ENCODE measurements around the gene BCORL1. TPM values are rescaled to one million over a fixed set of nuclear protein-coding genes. Genes with fewer than 3 reads are reported as not detected.

Gene BCORL1
- total RNA-seq, 1 experiment from 2014 or later = 0.47 TPM

DNA sequence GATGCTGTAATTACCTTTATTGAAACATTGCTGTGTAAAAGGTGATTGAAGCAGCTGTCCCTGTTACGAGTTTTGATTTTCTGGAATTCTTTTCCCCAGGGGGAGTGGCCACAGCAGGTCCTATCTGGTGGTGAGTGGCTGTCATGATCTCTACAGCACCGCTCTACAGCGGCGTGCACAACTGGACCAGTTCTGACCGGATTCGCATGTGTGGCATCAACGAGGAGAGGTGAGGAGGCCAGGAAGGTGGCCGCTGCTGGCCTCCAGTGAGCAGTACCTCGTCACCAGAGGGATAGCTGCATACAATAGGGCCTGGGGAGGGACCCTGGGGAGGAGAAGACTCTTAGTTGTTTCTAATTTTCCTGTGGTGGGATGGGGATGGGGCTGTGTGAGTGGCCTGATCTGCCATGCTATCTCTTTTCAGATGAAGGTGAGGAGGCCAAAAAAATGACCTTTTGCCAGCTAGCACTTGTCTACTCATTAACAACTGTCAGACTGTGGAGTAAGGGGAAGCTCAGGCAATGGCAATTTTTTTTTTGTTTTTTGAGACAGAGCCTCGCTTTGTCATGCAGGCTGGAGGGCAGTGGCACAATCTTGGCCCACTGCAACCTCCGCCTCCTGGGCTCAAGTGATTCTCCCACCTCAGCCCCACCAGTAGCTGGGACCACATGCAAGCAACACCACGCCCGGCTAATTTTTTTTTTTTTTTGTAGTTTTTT, 22.8 kb downstream of the BCORL1 start:
- Histone ChIP-seq H3K27me3 (replicated peaks) (no peaks in the 10 kb centered on the region), H3K4me3 (no peak overlapping the region), H3K4me1 (replicated peaks) (no peaks in the 10 kb centered on the region)

DNA sequence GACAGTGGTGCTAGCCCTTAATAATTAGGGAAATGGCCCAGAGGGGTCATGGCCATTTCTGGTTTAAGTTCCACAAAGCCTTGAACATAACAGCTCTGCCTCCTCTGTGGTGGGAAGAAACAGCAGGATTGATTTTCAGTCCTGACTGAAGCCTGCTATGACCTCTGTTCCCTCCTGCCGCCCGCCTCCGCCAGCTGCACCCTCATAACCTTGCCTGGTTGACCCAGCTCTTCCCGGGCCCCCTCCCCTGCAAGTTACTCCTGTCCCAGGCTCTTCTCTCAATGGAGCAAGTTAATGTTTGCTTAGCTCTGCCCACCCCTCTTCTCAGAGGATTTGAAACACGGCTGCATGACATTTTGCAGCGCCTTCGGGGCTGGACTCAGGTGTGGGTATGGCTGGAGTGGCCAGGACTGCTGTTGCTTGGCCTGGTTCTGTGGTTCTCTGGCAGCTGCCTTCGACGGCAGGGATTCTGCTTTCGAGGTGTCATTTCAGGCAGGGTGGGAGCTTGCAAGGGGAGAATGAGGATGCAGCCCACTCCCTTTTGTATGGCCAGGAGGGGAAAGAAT, 27.3 kb downstream of the BCORL1 start:
- no peaks in the 10 kb centered on the region for H3K36me3 ChIP-seq

More for the DNA sequence above, 22.8 kb downstream of the BCORL1 start:
- DNase-seq (ENCODE audit: low read depth in 1 of 2, low spot score in 2 of 2) = no peak
- Histone ChIP-seq H3K9me3 (replicated peaks) (no peaks in the 10 kb centered on the region), H3K27ac (no peak overlapping the region), H3K36me3 (no peaks in the 10 kb centered on the region)

DNA sequence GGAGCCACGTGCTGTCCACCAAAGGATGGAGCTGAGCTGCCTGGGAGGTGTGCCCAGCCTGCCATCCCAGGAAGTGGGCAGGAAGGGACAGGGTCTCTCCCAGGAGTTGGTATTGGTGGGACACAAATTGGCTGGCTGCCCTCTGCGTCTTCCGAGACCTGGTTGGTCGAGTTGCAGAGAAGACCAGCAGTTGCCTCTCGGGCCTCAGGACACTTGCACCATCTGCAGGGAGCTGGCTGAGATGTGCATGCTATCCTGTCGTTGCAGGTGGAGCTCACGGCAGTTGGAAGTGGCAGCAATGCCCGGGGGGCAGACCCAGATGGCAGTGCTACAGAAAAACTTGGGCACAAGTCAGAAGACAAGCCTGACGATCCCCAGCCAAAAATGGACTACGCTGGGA, 30.2 kb downstream of the BCORL1 start:
- H3K4me1 ChIP-seq (replicated peaks) = no peaks in the 10 kb centered on the region
- no peak overlapping the region for H3K4me3 ChIP-seq
- no peaks in the 10 kb centered on the region for H3K9me3 ChIP-seq (replicated peaks)
- H3K36me3 ChIP-seq = no peaks in the 10 kb centered on the region
- DNase-seq (ENCODE audit: low read depth in 1 of 2, low spot score in 2 of 2) = no peak
- H3K27me3 ChIP-seq (replicated peaks) = no peaks in the 10 kb centered on the region
- no peak overlapping the region for H3K27ac ChIP-seq

More for the DNA sequence above, 27.3 kb downstream of the BCORL1 start:
- no peak for DNase-seq (ENCODE audit: low read depth in 1 of 2, low spot score in 2 of 2)
- Histone ChIP-seq H3K9me3 (replicated peaks) (no peaks in the 10 kb centered on the region), H3K27me3 (replicated peaks) (no peaks in the 10 kb centered on the region), H3K27ac (no peak overlapping the region), H3K4me1 (replicated peaks) (no peaks in the 10 kb centered on the region), H3K4me3 (no peak overlapping the region)

DNA sequence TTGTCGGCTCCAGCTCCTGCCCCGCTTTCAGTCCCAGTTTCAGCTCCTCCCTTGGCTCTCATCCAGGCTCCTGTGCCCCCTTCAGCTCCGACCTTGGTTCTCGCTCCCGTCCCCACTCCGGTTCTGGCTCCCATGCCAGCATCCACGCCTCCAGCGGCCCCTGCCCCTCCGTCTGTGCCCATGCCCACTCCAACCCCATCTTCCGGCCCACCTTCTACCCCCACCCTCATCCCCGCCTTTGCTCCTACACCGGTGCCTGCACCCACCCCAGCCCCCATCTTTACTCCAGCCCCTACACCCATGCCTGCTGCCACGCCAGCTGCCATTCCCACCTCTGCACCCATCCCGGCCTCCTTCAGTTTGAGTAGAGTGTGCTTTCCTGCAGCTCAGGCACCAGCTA, 31.2 kb downstream of the BCORL1 start:
- H3K36me3 ChIP-seq = no peaks in the 10 kb centered on the region
- no peaks in the 10 kb centered on the region for H3K4me1 ChIP-seq (replicated peaks)
- H3K4me3 ChIP-seq = no peak overlapping the region
- H3K9me3 ChIP-seq (replicated peaks) = no peaks in the 10 kb centered on the region
- DNase-seq (ENCODE audit: low read depth in 1 of 2, low spot score in 2 of 2) = no peak
- no peak overlapping the region for H3K27ac ChIP-seq
- no peaks in the 10 kb centered on the region for H3K27me3 ChIP-seq (replicated peaks)

DNA sequence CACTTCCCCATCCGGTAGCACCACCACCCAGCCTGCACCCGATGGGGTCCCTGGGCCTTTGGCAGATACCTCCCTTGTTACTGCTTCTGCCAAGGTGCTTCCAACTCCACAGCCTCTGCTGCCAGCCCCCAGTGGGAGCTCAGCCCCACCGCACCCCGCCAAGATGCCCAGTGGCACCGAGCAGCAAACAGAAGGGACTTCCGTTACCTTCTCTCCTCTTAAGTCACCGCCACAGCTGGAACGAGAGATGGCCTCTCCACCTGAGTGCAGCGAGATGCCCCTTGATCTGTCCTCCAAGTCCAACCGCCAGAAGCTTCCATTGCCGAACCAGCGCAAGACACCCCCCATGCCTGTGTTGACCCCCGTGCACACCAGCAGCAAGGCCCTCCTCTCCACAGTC, 31.9 kb downstream of the BCORL1 start:
- no peaks in the 10 kb centered on the region for H3K27me3 ChIP-seq (replicated peaks)
- DNase-seq (ENCODE audit: low read depth in 1 of 2, low spot score in 2 of 2) = no peak
- H3K4me3 ChIP-seq = no peak overlapping the region
- no peaks in the 10 kb centered on the region for H3K4me1 ChIP-seq (replicated peaks)
- H3K36me3 ChIP-seq = no peaks in the 10 kb centered on the region
- H3K27ac ChIP-seq = no peak overlapping the region
- H3K9me3 ChIP-seq (replicated peaks) = no peaks in the 10 kb centered on the region

DNA sequence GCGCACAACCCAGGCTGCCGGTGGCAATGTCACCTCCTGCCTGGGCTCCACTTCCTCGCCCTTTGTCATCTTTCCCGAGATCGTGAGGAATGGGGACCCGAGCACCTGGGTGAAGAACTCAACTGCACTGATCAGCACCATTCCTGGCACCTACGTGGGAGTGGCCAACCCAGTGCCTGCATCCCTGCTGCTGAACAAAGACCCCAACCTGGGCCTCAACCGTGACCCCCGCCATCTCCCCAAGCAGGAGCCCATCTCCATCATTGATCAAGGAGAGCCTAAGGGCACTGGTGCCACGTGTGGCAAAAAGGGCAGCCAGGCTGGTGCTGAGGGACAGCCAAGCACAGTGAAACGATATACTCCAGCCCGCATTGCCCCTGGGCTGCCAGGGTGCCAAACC, 32.3 kb downstream of the BCORL1 start:
- H3K4me1 ChIP-seq (replicated peaks) = no peaks in the 10 kb centered on the region
- H3K9me3 ChIP-seq (replicated peaks) = no peaks in the 10 kb centered on the region
- H3K4me3 ChIP-seq = no peak overlapping the region
- DNase-seq (ENCODE audit: low read depth in 1 of 2, low spot score in 2 of 2) = no peak
- no peaks in the 10 kb centered on the region for H3K36me3 ChIP-seq
- H3K27ac ChIP-seq = no peak overlapping the region
- H3K27me3 ChIP-seq (replicated peaks) = no peaks in the 10 kb centered on the region

DNA sequence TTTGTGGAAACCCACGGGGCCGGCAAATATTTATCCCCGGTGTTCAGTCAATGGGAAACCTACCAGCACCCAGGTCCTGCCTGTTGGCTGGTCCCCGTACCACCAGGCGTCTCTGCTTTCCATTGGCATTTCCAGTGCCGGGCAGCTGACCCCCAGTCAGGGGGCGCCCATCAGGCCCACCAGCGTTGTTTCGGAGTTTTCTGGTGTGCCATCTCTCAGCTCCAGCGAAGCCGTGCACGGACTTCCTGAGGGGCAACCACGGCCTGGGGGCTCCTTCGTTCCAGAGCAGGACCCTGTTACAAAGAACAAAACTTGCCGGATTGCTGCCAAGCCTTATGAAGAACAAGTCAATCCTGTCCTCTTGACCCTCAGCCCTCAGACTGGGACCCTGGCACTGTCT, 32.7 kb downstream of the BCORL1 start:
- Histone ChIP-seq H3K4me3 (no peak overlapping the region), H3K27ac (no peak overlapping the region), H3K27me3 (replicated peaks) (no peaks in the 10 kb centered on the region), H3K36me3 (no peaks in the 10 kb centered on the region), H3K4me1 (replicated peaks) (no peaks in the 10 kb centered on the region), H3K9me3 (replicated peaks) (no peaks in the 10 kb centered on the region)
- no peak for DNase-seq (ENCODE audit: low read depth in 1 of 2, low spot score in 2 of 2)

DNA sequence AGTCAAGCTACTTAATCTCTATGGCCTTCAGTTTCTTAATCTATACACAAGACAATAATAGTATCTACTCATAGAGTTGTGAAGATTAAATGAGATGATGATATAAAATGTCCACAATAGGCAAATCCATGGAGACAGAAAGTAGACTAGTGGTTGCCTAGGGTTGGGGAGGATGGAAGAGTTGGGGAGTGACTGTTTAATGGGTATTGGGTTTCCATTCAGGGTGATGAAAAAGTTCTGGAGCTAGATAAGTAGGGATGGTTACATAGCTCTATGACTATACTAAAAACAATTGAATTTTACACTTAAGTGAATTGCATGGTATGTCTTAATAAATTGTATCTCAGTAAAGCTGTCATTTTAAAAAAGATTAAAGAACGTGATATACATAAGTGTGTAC, 35.7 kb downstream of the BCORL1 start:
- no peak for DNase-seq (ENCODE audit: low read depth in 1 of 2, low spot score in 2 of 2)
- Histone ChIP-seq H3K27ac (no peak overlapping the region), H3K27me3 (replicated peaks) (no peaks in the 10 kb centered on the region), H3K36me3 (no peaks in the 10 kb centered on the region), H3K9me3 (replicated peaks) (no peaks in the 10 kb centered on the region), H3K4me3 (no peak overlapping the region), H3K4me1 (replicated peaks) (no peaks in the 10 kb centered on the region)

DNA sequence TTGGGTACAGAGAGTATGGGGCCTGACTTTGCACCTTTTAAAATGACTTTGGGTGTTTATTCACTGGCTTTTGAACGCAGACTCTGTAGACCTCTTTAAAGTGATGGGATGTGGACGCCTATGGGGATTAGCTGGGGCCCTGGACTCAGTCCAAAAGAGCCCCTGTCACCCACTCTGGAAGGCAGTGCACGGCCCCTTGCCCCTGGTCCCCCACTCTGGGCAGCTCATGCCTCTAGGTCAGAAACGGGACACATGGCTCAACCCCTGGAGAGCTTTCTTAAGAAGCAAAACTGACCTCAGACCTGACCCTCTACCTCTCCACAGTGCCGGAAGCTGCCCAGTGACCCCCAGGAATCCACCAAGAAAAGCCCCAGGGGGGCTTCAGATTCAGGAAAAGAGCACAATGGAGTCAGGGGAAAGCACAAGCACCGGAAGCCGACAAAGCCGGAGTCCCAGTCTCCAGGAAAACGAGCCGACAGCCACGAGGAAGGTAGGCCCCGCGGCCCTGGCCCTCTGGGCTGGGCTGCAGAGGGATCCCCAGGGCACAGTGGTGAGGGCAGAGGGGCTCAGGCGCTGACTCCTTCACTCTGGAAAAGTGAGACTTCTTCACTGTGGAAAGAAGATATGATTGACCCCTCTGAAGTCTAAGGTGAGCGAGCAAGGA, 38.4 kb downstream of the BCORL1 start:
- Histone ChIP-seq H3K4me3 (no peak overlapping the region), H3K9me3 (replicated peaks) (no peaks in the 10 kb centered on the region), H3K27me3 (replicated peaks) (no peaks in the 10 kb centered on the region), H3K36me3 (no peaks in the 10 kb centered on the region), H3K27ac (no peak overlapping the region), H3K4me1 (replicated peaks) (no peaks in the 10 kb centered on the region)
- no peak for DNase-seq (ENCODE audit: low read depth in 1 of 2, low spot score in 2 of 2)

DNA sequence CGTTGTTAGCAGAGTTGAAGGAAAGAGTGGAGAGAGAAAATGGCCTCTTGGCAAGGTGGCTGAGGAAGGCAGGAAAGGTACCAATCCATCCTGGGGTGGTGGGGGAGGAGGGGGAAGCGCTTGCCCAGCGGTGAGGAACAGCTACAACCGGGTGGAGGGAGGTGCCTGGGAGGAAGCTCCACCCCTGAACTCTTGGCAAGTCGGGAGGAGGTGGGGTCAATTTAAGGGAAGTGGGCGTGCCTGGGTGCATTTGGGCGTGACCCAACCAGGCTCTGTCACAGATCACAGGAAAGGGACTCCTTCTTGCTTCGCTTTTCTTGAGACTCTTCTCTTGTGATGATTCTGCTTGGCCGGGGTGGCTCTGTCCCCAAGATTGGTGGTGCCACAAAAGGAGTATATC, 41.7 kb downstream of the BCORL1 start:
- Histone ChIP-seq H3K27ac (no peak overlapping the region), H3K27me3 (replicated peaks) (no peaks in the 10 kb centered on the region), H3K36me3 (no peaks in the 10 kb centered on the region), H3K4me1 (replicated peaks) (no peaks in the 10 kb centered on the region), H3K9me3 (replicated peaks) (no peaks in the 10 kb centered on the region), H3K4me3 (no peak overlapping the region)
- DNase-seq (ENCODE audit: low read depth in 1 of 2, low spot score in 2 of 2) = no peak

DNA sequence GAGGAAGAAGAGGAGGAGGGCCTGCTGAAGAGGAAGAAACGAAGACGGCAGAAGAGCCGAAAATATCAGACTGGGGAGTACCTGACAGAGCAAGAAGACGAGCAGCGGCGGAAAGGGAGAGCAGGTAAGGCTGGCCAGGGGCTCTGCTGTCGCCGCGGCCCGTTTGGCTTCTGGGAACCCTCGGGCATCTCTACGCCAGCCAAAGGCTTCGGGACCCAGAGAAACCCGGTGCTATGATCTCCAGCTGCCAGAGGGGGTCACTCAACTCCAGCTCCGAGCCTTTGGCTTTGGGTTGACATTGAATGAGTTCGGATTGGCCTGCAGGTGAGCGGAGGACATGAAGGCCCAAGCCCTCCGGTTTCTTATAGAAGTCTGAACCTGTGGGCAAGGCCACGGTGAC, 42.8 kb downstream of the BCORL1 start:
- H3K9me3 ChIP-seq (replicated peaks) = no peaks in the 10 kb centered on the region
- H3K27ac ChIP-seq = no peak overlapping the region
- DNase-seq (ENCODE audit: low read depth in 1 of 2, low spot score in 2 of 2) = no peak
- no peaks in the 10 kb centered on the region for H3K27me3 ChIP-seq (replicated peaks)
- H3K4me3 ChIP-seq = no peak overlapping the region
- H3K4me1 ChIP-seq (replicated peaks) = no peaks in the 10 kb centered on the region
- H3K36me3 ChIP-seq = no peaks in the 10 kb centered on the region

DNA sequence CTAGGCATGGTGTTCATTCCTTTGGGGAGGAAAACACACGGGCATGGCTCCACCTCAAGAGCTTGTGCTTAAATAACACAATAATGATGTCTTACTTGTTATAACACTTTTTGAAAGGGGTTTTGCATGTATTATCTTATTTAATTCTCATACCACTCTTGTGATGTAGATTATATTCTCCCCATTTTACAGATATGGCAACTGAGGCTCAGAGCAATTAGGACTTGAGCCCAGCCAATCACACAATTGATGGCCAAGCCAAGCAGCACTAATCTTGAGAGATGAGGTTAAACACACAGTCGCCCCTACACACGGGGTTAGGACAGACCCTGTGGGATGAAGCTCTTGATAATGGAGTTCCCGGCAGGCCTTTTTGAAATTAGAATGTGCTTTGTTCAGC, 45.1 kb downstream of the BCORL1 start:
- no peaks in the 10 kb centered on the region for H3K9me3 ChIP-seq (replicated peaks)
- no peak for DNase-seq (ENCODE audit: low read depth in 1 of 2, low spot score in 2 of 2)
- H3K27me3 ChIP-seq (replicated peaks) = no peaks in the 10 kb centered on the region
- no peak overlapping the region for H3K4me3 ChIP-seq
- H3K27ac ChIP-seq = no peak overlapping the region
- H3K36me3 ChIP-seq = no peaks in the 10 kb centered on the region
- H3K4me1 ChIP-seq (replicated peaks) = no peaks in the 10 kb centered on the region

DNA sequence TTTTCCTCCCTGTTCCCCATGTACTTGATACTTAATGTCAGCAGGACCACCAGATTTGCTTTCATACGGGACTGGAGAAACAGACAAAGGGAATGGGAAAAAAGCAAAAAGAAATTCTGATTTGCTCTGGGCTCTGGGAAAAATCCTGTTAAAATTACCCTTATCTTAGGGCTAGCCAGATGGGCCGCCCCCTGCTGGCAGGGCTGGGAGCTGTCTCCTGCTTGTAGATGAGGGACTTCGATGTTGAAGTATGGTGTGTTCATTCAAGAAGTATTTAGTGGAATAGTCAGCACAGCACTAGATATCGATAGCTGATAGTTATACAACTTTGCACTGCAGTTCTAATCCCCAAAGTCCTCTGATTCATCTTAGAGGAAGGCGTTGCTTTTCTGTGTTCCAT, 45.8 kb downstream of the BCORL1 start:
- Histone ChIP-seq H3K27ac (no peak overlapping the region), H3K4me1 (replicated peaks) (no peaks in the 10 kb centered on the region), H3K36me3 (no peaks in the 10 kb centered on the region), H3K9me3 (replicated peaks) (no peaks in the 10 kb centered on the region), H3K4me3 (no peak overlapping the region), H3K27me3 (replicated peaks) (no peaks in the 10 kb centered on the region)
- peak; percentile 15 to 47 for DNase-seq (ENCODE audit: low read depth in 1 of 2, low spot score in 2 of 2)

DNA sequence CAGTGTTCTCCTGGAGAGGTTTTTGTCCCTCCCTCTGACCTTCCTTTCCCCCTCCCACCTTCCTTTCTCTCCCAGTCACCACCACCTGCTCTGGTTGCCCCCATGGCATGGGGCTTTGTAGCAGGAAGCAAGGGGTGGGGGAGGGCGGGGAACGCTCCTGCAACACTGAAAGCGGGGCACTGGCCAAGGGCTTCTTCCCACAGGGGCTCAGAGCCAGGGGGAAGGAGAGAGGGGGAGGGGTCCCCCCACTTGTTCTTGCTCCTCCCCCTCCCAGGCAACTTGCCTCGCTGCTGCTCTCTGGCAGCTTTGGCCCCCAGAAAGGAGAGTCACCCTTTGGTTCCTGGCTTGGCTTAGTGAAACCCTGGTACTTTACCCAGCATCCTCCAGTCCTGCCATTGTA, 48.4 kb downstream of the BCORL1 start:
- H3K27me3 ChIP-seq (replicated peaks) = no peaks in the 10 kb centered on the region
- no peaks in the 10 kb centered on the region for H3K9me3 ChIP-seq (replicated peaks)

More for the DNA sequence above, 48.4 kb downstream of the BCORL1 start:
- Histone ChIP-seq H3K36me3 (no peaks in the 10 kb centered on the region), H3K4me3 (no peak overlapping the region), H3K4me1 (replicated peaks) (no peaks in the 10 kb centered on the region), H3K27ac (no peak overlapping the region)
- DNase-seq (ENCODE audit: low read depth in 1 of 2, low spot score in 2 of 2) = no peak
